ENCODE results near the gene GABRA4. TPM values are rescaled to one million over a fixed set of nuclear protein-coding genes. Genes with fewer than 3 reads are reported as not detected.

GABRA4 gene
- total RNA-seq, 1 experiment from 2014 or later: not detected

DNA sequence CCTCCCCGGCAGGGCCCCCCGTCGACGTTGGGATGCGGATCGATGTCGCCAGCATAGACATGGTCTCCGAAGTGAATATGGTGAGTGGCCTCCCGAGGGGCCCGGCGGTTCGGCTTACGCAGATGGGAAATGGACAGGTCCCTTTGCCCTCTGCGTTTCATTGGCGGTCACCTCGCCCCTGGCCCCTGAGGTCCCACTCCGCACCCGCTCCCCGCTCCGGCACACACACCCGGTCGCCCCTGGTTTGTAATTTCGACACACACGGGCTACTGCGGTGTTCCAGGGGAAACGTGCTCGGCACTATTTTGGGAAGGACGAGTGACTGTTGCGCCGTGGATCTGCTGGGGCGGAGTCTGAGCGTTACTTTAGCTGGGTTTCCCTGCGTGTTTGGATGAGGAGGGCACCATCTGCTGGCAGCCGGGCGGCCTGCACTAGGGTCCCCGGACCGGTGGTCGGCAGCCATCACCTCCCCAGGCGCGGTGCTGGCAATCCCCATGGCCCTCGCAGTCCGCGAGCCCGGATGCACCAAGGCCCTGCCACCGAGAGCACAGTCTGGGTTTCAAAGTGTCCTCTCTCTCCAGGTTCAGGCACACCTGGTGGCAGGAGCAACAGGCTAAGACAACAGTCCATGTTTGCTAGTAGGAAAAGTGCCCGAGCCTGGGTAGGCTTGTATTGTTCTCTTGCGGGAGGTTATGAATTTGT, 39.2 kb upstream of the GABRA4 start:
- peak overlapping the region; percentile 74 for H2AFZ ChIP-seq (ENCODE audit: low read length)
- H3K4me2 ChIP-seq (ENCODE audit: insufficient read depth, insufficient read length, low read length): peak overlapping the region; percentile 93
- peaks cover 16 to 17% of the 10 kb centered on the region in 2 experiments for H3K4me1 Mint-ChIP-seq
- H3K27me3 ChIP-seq (ENCODE audit: insufficient read depth, low read length): no peaks in the 10 kb centered on the region; the same call in 1 of the 2 replicates
- H2BK12ac ChIP-seq (ENCODE audit: insufficient read length, low read depth, low read length): no peak overlapping the region
- no peak overlapping the region for H3T11ph ChIP-seq (ENCODE audit: low read length)
- no peak overlapping the region for H2BK5ac ChIP-seq (ENCODE audit: insufficient read length, low read length)
- H2AK5ac ChIP-seq (ENCODE audit: insufficient read length, low read length): no peak overlapping the region
- TF ChIP-seq CTCF (conservative IDR thresholded peaks at IDR 0.05): peak; percentile 90
- DNase-seq: peak; percentile 90
- no peak overlapping the region for H3K27ac Mint-ChIP-seq
- H3K4me1 ChIP-seq (ENCODE audit: insufficient read depth, low read length): no peaks in the 10 kb centered on the region
- H3K23me2 ChIP-seq (ENCODE audit: insufficient read length, low read depth, low read length, poor library complexity, severe bottlenecking): peaks cover 23% of the 10 kb centered on the region
- H3K56ac ChIP-seq (ENCODE audit: insufficient read length, low read depth, low read length): no peak overlapping the region
- no peak overlapping the region for H2BK120ac ChIP-seq (ENCODE audit: low read depth, low read length, poor library complexity, severe bottlenecking)
- no peaks in the 10 kb centered on the region for H3K9me3 Mint-ChIP-seq
- no peak overlapping the region for H3K4ac ChIP-seq (ENCODE audit: low read depth, low read length)
- H3K27ac ChIP-seq (ENCODE audit: insufficient read length, low read depth, low read length): no peak overlapping the region
- H3K36me3 Mint-ChIP-seq (ENCODE audit: insufficient read depth in 1 of 3, low read depth in 3 of 3): no peaks in the 10 kb centered on the region
- H2BK15ac ChIP-seq (ENCODE audit: low read depth, low read length): no peak overlapping the region
- no peak overlapping the region for H3K18ac ChIP-seq (ENCODE audit: insufficient read length, low read depth, low read length)
- no peaks in the 10 kb centered on the region for H3K79me1 ChIP-seq (ENCODE audit: insufficient read depth, low read depth, low read length, poor library complexity, severe bottlenecking)
- H3K79me2 ChIP-seq (ENCODE audit: insufficient read depth, low read length): no peaks in the 10 kb centered on the region
- H4K8ac ChIP-seq (replicated peaks; ENCODE audit: insufficient read length, low read depth, low read length): no peak overlapping the region
- peaks cover 27% of the 10 kb centered on the region for H3K27me3 Mint-ChIP-seq (ENCODE audit: low read depth)
- peak overlapping the region; percentile 40 for H3K9ac ChIP-seq (ENCODE audit: extremely low read depth, insufficient read length, low read length)
- H3K23ac ChIP-seq (ENCODE audit: insufficient read length, low read depth, low read length): no peak overlapping the region
- H3K9me3 ChIP-seq (ENCODE audit: control insufficient read depth, low read depth, low read length): no peaks in the 10 kb centered on the region
- H4K5ac ChIP-seq (ENCODE audit: insufficient read length, low read depth, low read length): no peak overlapping the region
- H2BK20ac ChIP-seq (ENCODE audit: low read depth, low read length, poor library complexity, severe bottlenecking): no peak overlapping the region
- peak overlapping the region; percentile 80 to 88 for H3K4me3 Mint-ChIP-seq
- no peak overlapping the region for H4K91ac ChIP-seq (ENCODE audit: insufficient read length, low read depth, low read length)
- no peaks in the 10 kb centered on the region for H4K20me1 ChIP-seq (ENCODE audit: control insufficient read depth, insufficient read depth, insufficient read length)
- H3K14ac ChIP-seq (ENCODE audit: insufficient read depth, low read length): peak overlapping the region; percentile 89
- no CpG with 5 or more reads among the region's 47 CpGs for WGBS (ENCODE audit: extremely low coverage, insufficient read length, low lambda C conversion rate)
